ENCODE measurements around the gene DCUN1D3. TPM values are rescaled to one million over a fixed set of nuclear protein-coding genes. Genes with fewer than 3 reads are reported as not detected.

The DCUN1D3 gene
- total RNA-seq, 1 donor from 2014 or later: 9.8 TPM

DNA sequence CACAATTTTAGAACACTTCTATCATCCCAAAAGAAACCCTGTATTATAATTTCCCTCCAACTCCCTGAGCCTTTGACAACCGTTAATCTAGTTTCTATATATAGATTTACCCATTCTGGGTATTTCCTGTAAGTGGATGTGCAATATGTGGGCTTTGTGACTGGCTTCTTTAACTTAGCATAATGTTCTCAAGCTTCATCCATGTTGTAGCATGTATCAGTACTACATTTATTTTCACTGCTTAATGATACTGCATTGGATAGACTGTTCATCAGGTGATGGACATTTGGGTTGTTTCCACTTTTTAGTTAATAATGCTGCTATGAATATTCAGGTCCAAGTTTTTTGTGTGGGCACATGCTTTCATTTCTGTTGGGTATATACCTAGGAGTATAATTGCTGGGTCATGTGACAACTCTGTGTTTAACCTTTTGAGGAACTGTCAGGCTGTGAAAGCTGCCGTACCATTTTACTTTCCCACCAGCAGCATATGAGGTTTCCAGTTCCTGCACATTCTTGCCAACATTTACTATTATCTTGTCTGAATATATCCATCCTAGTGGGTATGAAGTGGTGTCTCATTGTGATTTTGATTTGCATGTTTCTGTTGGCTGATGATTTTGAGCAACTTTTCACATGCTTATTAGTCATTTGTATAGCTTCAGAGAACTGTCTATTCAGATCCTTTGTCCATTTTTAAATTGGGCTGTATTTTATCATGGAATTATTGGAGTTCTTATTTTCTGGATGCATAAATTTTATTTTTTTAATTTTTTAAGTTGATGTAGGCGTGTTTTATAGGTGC, 77.4 kb downstream of the DCUN1D3 start:
- intact Hi-C loops (cut with micrococcal nuclease): no loop called here
- no peaks in the 10 kb centered on the region for H3K4me1 ChIP-seq
- H3K27ac ChIP-seq (replicated peaks): no peak overlapping the region
- no peak for DNase-seq
- no peak overlapping the region for H3K4me3 ChIP-seq
- H3K36me3 ChIP-seq: peaks cover 7% of the 10 kb centered on the region
- no peaks in the 10 kb centered on the region for H3K27me3 ChIP-seq (ENCODE audit: low read depth)
- no peak for TF ChIP-seq CTCF (IDR thresholded peaks at IDR 0.05; ENCODE audit: borderline replicate concordance)
- no peaks in the 10 kb centered on the region for H3K9me3 ChIP-seq (replicated peaks)

GRCh38 chr16:20821682-20822081, 78.5 kb downstream of the DCUN1D3 start:
- no peaks in the 10 kb centered on the region for H3K9me3 ChIP-seq (replicated peaks)
- H3K4me3 ChIP-seq: no peak overlapping the region
- intact Hi-C loops (cut with micrococcal nuclease): no loop called here
- no peaks in the 10 kb centered on the region for H3K4me1 ChIP-seq
- no peak for TF ChIP-seq CTCF (IDR thresholded peaks at IDR 0.05; ENCODE audit: borderline replicate concordance)
- H3K27ac ChIP-seq (replicated peaks): no peak overlapping the region
- DNase-seq: no peak
- no peaks in the 10 kb centered on the region for H3K36me3 ChIP-seq
- no peaks in the 10 kb centered on the region for H3K27me3 ChIP-seq (ENCODE audit: low read depth)

DNA sequence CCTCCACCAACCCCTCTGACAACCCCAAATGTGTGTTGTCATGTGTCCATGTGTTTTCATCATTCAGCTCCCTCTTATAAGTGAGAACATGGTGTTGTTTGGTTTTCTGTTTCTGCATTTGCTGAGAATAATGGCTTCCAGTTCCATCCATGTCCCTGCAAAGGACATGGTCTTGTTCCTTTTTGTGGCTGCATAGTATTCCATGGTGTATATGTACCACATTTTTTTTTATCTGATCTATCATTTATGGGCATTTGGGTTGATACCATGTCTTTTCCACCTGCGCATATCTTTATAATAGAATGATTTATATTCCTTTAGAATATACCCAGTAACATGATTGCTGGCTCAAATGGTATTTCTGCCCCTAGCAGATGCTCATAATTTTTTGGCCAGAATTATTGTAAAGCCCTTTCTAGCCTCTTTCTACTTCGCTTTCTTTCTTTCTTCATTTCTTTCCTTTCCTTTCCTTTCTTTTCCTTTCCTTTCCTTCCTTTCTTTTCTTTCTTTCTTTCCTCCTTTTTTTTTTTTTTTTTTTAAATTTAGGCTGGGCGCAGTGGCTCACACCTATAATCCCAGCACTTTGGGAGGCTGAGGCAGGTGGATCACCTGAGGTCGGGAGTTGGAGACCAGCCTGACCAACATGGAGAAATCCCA, 81.1 kb downstream of the DCUN1D3 start:
- Histone ChIP-seq H3K36me3 (no peaks in the 10 kb centered on the region), H3K27ac (replicated peaks) (no peak overlapping the region), H3K27me3 (ENCODE audit: low read depth) (no peaks in the 10 kb centered on the region), H3K4me3 (no peak overlapping the region), H3K4me1 (no peaks in the 10 kb centered on the region), H3K9me3 (replicated peaks) (no peaks in the 10 kb centered on the region)
- intact Hi-C loops (cut with micrococcal nuclease): no loop called here
- TF ChIP-seq CTCF (IDR thresholded peaks at IDR 0.05; ENCODE audit: borderline replicate concordance): no peak
- DNase-seq: no peak

GRCh38 chr16:20814784-20815183, 85.4 kb downstream of the DCUN1D3 start:
- TF ChIP-seq CTCF (IDR thresholded peaks at IDR 0.05; ENCODE audit: borderline replicate concordance): no peak
- H3K4me3 ChIP-seq: no peak overlapping the region
- H3K27ac ChIP-seq (replicated peaks): no peak overlapping the region
- H3K4me1 ChIP-seq: no peaks in the 10 kb centered on the region
- H3K9me3 ChIP-seq (replicated peaks): no peaks in the 10 kb centered on the region
- no peaks in the 10 kb centered on the region for H3K36me3 ChIP-seq
- no peak for DNase-seq
- no peaks in the 10 kb centered on the region for H3K27me3 ChIP-seq (ENCODE audit: low read depth)
- intact Hi-C loops (cut with micrococcal nuclease): no loop called here

DNA sequence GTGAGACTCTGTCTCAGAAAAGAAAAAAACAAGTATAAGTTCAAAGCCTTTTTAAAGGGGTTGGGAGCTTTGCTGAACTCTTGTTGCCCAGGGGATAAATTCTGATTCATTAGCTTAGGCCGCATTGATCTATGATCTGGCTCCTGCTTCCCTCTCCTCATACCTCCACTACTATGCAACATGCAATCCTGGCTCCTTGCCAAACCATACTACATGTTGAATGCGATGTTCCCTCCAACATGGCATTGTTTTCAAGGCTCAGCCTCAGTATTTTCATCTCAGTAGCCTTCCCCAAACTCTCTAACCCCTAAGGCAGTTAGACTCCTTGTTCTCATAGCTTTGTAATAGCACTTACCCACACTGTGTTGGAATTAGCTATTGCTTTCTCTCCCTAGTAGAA, 87.6 kb downstream of the DCUN1D3 start:
- Histone ChIP-seq H3K9me3 (replicated peaks) (no peaks in the 10 kb centered on the region), H3K4me3 (no peak overlapping the region), H3K36me3 (no peaks in the 10 kb centered on the region), H3K4me1 (peaks cover under 1% of the 10 kb centered on the region), H3K27me3 (ENCODE audit: low read depth) (no peaks in the 10 kb centered on the region), H3K27ac (replicated peaks) (no peak overlapping the region)
- intact Hi-C loops (cut with micrococcal nuclease): no loop called here
- TF ChIP-seq CTCF (IDR thresholded peaks at IDR 0.05; ENCODE audit: borderline replicate concordance): no peak
- no peak for DNase-seq
